HG03064 (cell line): Measurements from ENCODE around the gene SNPH.

Experiments used
- ATAC-seq: cut with Tn5 transposase; IDR thresholded peaks from one replicate; pipeline ENCODE4 v1.9.1; 2021; ENCODE audit warnings: low read depth; ENCODE audit not compliant: unreplicated experiment

Gene SNPH

GRCh38 chr20:1321654-1321939, 55.5 kb downstream of the SNPH start:
- no peak for ATAC-seq

- no peak for ATAC-seq
Observed at GRCh38 chr20:1322511-1323245, 56.6 kb downstream of the SNPH start.

- no peak for ATAC-seq
Observed at GRCh38 chr20:1323256-1323655, 57.2 kb downstream of the SNPH start.

- no peak for ATAC-seq
Observed at GRCh38 chr20:1323830-1324597, 57.9 kb downstream of the SNPH start.

GRCh38 chr20:1324598-1325172, 58.6 kb downstream of the SNPH start:
- ATAC-seq = no peak

- ATAC-seq = peak; percentile 81
Observed at GRCh38 chr20:1325173-1326030, 59.3 kb downstream of the SNPH start.

GRCh38 chr20:1326031-1326930, 60.2 kb downstream of the SNPH start:
- ATAC-seq = no peak

GRCh38 chr20:1327241-1327653, 61.2 kb downstream of the SNPH start:
- ATAC-seq = no peak

- ATAC-seq = no peak
Observed at GRCh38 chr20:1327827-1328679, 62.0 kb downstream of the SNPH start.

- ATAC-seq = no peak
Observed at GRCh38 chr20:1328680-1329330, 62.7 kb downstream of the SNPH start, which contains the start of gene SDCBP2. TSS of gene SDCBP2 (minus strand) at chr20:1329139. CDS start at chr20:1320416, 8,723 bp downstream.

- ATAC-seq = no peak
Observed at GRCh38 chr20:1330075-1330830, 64.2 kb downstream of the SNPH start.

GRCh38 chr20:1331101-1331500, 65.0 kb downstream of the SNPH start:
- ATAC-seq = no peak

GRCh38 chr20:1331801-1332453, 65.8 kb downstream of the SNPH start:
- ATAC-seq = no peak

GRCh38 chr20:1332749-1333300, 66.7 kb downstream of the SNPH start:
- ATAC-seq = no peak

GRCh38 chr20:1333462-1334369, 67.6 kb downstream of the SNPH start:
- no peak for ATAC-seq

- ATAC-seq = no peak
Observed at GRCh38 chr20:1334370-1334731, 68.3 kb downstream of the SNPH start.
